NCI-H524 treated with DMSO at 0.1 percent for 48 hours (cell line): ENCODE data around the gene DUOX1.
"Not testable (repeated sequence)": the region's sequence is repeated elsewhere in the genome, so short reads cannot be mapped to it uniquely, and the experiment has no call there.

Source experiments
- DNase-seq: peaks from one replicate; lab custom pipeline; 2025; lab: John Stamatoyannopoulos, UW

The DUOX1 gene

GRCh38 chr15:45129651-45130129 lies at the start of gene DUOX1, which contains the start of gene DUOXA1:
DUOX1 (plus strand) TSS chr15:45129994; CDS start chr15:45131967, 1,973 bp downstream.
DUOXA1 (minus strand) TSS chr15:45129879; CDS start chr15:45123014, 6,865 bp downstream.
- no peak for DNase-seq

- DNase-seq: not testable (repeated sequence)
Measured at GRCh38 chr15:45080593-45080992, 49.2 kb upstream of the DUOX1 start.

- not testable (repeated sequence) for DNase-seq
Measured at GRCh38 chr15:45082412-45082811, 47.4 kb upstream of the DUOX1 start.

GRCh38 chr15:45083223-45083622 lies 46.6 kb upstream of the DUOX1 start:
- DNase-seq: no peak

- no peak for DNase-seq
Measured at GRCh38 chr15:45084163-45084562, 45.6 kb upstream of the DUOX1 start.

GRCh38 chr15:45087513-45087912 lies 42.3 kb upstream of the DUOX1 start:
- DNase-seq: no peak

- no peak for DNase-seq
Measured at GRCh38 chr15:45088801-45089711, 40.7 kb upstream of the DUOX1 start.

- no peak for DNase-seq
Measured at GRCh38 chr15:45089712-45090373, 40.0 kb upstream of the DUOX1 start.

- no peak for DNase-seq
Measured at GRCh38 chr15:45091161-45091560, 38.6 kb upstream of the DUOX1 start.

GRCh38 chr15:45091576-45091975 lies 38.2 kb upstream of the DUOX1 start:
- no peak for DNase-seq

GRCh38 chr15:45093013-45093412 lies 36.8 kb upstream of the DUOX1 start:
- no peak for DNase-seq

GRCh38 chr15:45093622-45094357 lies 36.0 kb upstream of the DUOX1 start:
- DNase-seq: no peak

GRCh38 chr15:45094358-45094730 lies 35.5 kb upstream of the DUOX1 start:
- DNase-seq: no peak

- DNase-seq: no peak
Measured at GRCh38 chr15:45095661-45096060, 34.1 kb upstream of the DUOX1 start.

GRCh38 chr15:45097466-45097865 lies 32.3 kb upstream of the DUOX1 start:
- DNase-seq: no peak

GRCh38 chr15:45099549-45100165 lies 30.1 kb upstream of the DUOX1 start:
- DNase-seq: no peak

- no peak for DNase-seq
Measured at GRCh38 chr15:45100884-45101625, 28.7 kb upstream of the DUOX1 start.

GRCh38 chr15:45101749-45102148 lies 28.0 kb upstream of the DUOX1 start:
- DNase-seq: no peak

GRCh38 chr15:45102226-45102625 lies 27.6 kb upstream of the DUOX1 start:
- no peak for DNase-seq

GRCh38 chr15:45104170-45104569 lies 25.6 kb upstream of the DUOX1 start:
- DNase-seq: not testable (repeated sequence)

- no peak for DNase-seq
Measured at GRCh38 chr15:45105586-45105985, 24.2 kb upstream of the DUOX1 start.
